CD4-positive, alpha-beta T cell treated with Interleukin-2 at 100 ng/mL for 4 hours (primary cell): ENCODE measurements around the gene STX2.
"Not testable (repeated sequence)": the region's sequence is repeated elsewhere in the genome, so short reads cannot be mapped to it uniquely, and the experiment has no call there.

Experiments
- DNase-seq: peaks from one replicate; pipeline ENCODE4 v3.0.0-alpha.2; 2020; ENCODE audit warnings: low spot score

The STX2 gene

GRCh38 chr12:130796985-130797686 is 41.9 kb downstream of the STX2 start:
- peak; percentile 63 for DNase-seq

- DNase-seq: no peak
Measured at GRCh38 chr12:130795906-130796305, 43.1 kb downstream of the STX2 start.

GRCh38 chr12:130793554-130793849 is 45.5 kb downstream of the STX2 start:
- no peak for DNase-seq

GRCh38 chr12:130792821-130793553 is 46.1 kb downstream of the STX2 start:
- no peak for DNase-seq

- DNase-seq: no peak
Measured at GRCh38 chr12:130791629-130792028, 47.4 kb downstream of the STX2 start.

- no peak for DNase-seq
Measured at GRCh38 chr12:130788515-130788914, 50.5 kb downstream of the STX2 start.

- no peak for DNase-seq
Measured at GRCh38 chr12:130787445-130788410, 51.3 kb downstream of the STX2 start.

- DNase-seq: no peak
Measured at GRCh38 chr12:130787041-130787440, 52.0 kb downstream of the STX2 start.

- DNase-seq: no peak
Measured at GRCh38 chr12:130783110-130783715, 55.8 kb downstream of the STX2 start.

- DNase-seq: not testable (repeated sequence)
Measured at GRCh38 chr12:130782245-130782644, 56.8 kb downstream of the STX2 start.

GRCh38 chr12:130780880-130781575 is 58.0 kb downstream of the STX2 start:
- no peak for DNase-seq

GRCh38 chr12:130780325-130780724 is 58.7 kb downstream of the STX2 start:
- no peak for DNase-seq

GRCh38 chr12:130778776-130779175 is 60.3 kb downstream of the STX2 start:
- DNase-seq: no peak

GRCh38 chr12:130776857-130777339 is 62.2 kb downstream of the STX2 start:
- DNase-seq: no peak

GRCh38 chr12:130775953-130776856 is 62.8 kb downstream of the STX2 start:
- peak; percentile 39 for DNase-seq

- DNase-seq: no peak
Measured at GRCh38 chr12:130770413-130771028, 68.5 kb downstream of the STX2 start.

- DNase-seq: no peak
Measured at GRCh38 chr12:130768120-130768519, 70.9 kb downstream of the STX2 start.

- DNase-seq: no peak
Measured at GRCh38 chr12:130766470-130766869, 72.6 kb downstream of the STX2 start.

GRCh38 chr12:130765186-130765659 is 73.8 kb downstream of the STX2 start:
- DNase-seq: no peak
